DOHH2 (cell line): Measurements from ENCODE around the gene UBE2V1.

Source experiments
- CTCF ChIP-seq: fragments of 200-600 bp; sonication (generic); IDR thresholded peaks from one replicate; pipeline ENCODE4 v1.5.1; 2014; ENCODE audit warnings: antibody characterized with exemption, mild to moderate bottlenecking, low read depth, low read length; ENCODE audit not compliant: poor library complexity, severe bottlenecking
- EZH2phosphoT487 ChIP-seq: fragments of 200-600 bp; sonication (generic); IDR thresholded peaks from 2 replicates; pipeline ENCODE4 v1.6.1; 2017; ENCODE audit warnings: borderline replicate concordance, mild to moderate bottlenecking, antibody characterized with exemption, low read length, moderate library complexity, mixed read lengths

DNA sequence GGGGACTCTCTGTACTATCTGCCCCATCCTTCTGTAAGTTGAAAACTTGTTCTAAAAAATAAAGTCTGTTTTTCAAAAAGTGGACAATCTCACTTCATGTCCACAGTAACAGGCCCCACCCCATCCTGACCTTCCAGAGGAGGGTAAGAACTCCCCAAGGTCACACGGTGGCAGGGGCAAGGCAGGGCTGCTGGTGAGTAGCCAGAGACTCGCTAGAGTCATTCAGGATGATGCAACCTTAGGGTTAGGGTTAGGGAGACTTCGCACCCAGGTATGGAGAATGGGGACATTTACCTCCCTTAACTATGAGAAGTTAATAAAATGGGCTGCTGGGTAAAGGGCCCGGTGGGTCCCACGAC is 25.1 kb upstream of the UBE2V1 start:
- TF ChIP-seq CTCF: no peak
- no peak for TF ChIP-seq EZH2phosphoT487
